CD14-positive monocyte (primary cell): ENCODE results near the gene GGA3. TPM values are rescaled to one million over a fixed set of nuclear protein-coding genes. Genes with fewer than 3 reads are reported as not detected.

Experiments
- DNase-seq, 3 donors: peaks; one replicate each; pipeline ENCODE4 v3.0.0-alpha.2; 2011 to 2022
- H2AFZ ChIP-seq: 2 replicates; pipeline ENCODE4 v1.6.0; 2012; ENCODE audit warnings: mild to moderate bottlenecking, low read depth, low read length, inconsistent platforms; ENCODE audit not compliant: insufficient read depth, poor library complexity, severe bottlenecking
- H3K27ac ChIP-seq, 2 donors: 1 replicate in 1 of 2; 2 replicates in 1 of 2; pipeline ENCODE4 v1.5.1; 2012 to 2013; ENCODE audit warnings: low read length in 2 of 2, control low read depth in 1 of 2, inconsistent platforms in 1 of 2, low read depth in 1 of 2, mild to moderate bottlenecking in 1 of 2
- H3K27me3 ChIP-seq, 2 donors: one replicate each; pipeline versions ENCODE4 v1.6.0 to v1.6.1; 2011 to 2013; ENCODE audit warnings: low read length in 2 of 2; ENCODE audit not compliant: control insufficient read depth in 2 of 2, insufficient read depth in 2 of 2
- H3K36me3 ChIP-seq, 2 donors: replicated peaks in 1 of 2; 1 replicate in 1 of 2; 2 replicates in 1 of 2; pipeline versions ENCODE4 v1.5.1 to v1.6.1; 2012 to 2013; ENCODE audit warnings: low read length in 2 of 2, control low read depth in 1 of 2, inconsistent platforms in 1 of 2, mild to moderate bottlenecking in 1 of 2; ENCODE audit not compliant: insufficient read depth in 2 of 2, control insufficient read depth in 1 of 2
- H3K4me1 ChIP-seq, 2 donors: 1 replicate in 1 of 2; 2 replicates in 1 of 2; pipeline versions ENCODE4 v1.5.1 to v1.6.1; 2012 to 2013; ENCODE audit warnings: low read length in 2 of 2, control low read depth in 1 of 2, inconsistent platforms in 1 of 2, mild to moderate bottlenecking in 1 of 2, moderate library complexity in 1 of 2; ENCODE audit not compliant: insufficient read depth in 2 of 2, control insufficient read depth in 1 of 2
- H3K4me2 ChIP-seq: replicated peaks from 2 replicates; pipeline ENCODE3; 2012; ENCODE audit warnings: low read length, moderate library complexity, mild to moderate bottlenecking; ENCODE audit not compliant: poor library complexity, severe bottlenecking; ENCODE audit errors: extremely low read depth
- H3K4me3 ChIP-seq, 3 experiments: fragments of 200-600 bp in 1 of 3; sonication (generic) in 1 of 3; replicated peaks in 1 of 3; 1 replicate in 2 of 3; 2 replicates in 1 of 3; pipeline ENCODE4 v1.5.1; 2011 to 2013; ENCODE audit warnings: low read length in 3 of 3, mild to moderate bottlenecking in 3 of 3, control low read depth in 2 of 3, low read depth in 2 of 3, inconsistent platforms in 1 of 3, moderate library complexity in 1 of 3
- H3K79me2 ChIP-seq: 2 replicates; pipeline ENCODE4 v1.6.0; 2012; ENCODE audit warnings: mild to moderate bottlenecking, control low read depth, inconsistent platforms, low read length, moderate library complexity; ENCODE audit not compliant: insufficient read depth
- H3K9ac ChIP-seq: 2 replicates; pipeline ENCODE4 v1.6.0; 2017; ENCODE audit warnings: low read length, mild to moderate bottlenecking; ENCODE audit not compliant: insufficient read depth, poor library complexity, severe bottlenecking
- H3K9me3 ChIP-seq, 2 donors: replicated peaks in 1 of 2; 1 replicate in 1 of 2; 2 replicates in 1 of 2; pipeline versions ENCODE4 v1.5.1 to v1.6.1; 2012 to 2013; ENCODE audit warnings: low read length in 2 of 2, control low read depth in 1 of 2; ENCODE audit not compliant: control insufficient read depth in 1 of 2, insufficient read depth in 1 of 2
- H4K20me1 ChIP-seq: 2 replicates; pipeline ENCODE4 v1.6.0; 2012; ENCODE audit warnings: mild to moderate bottlenecking, low read length, control low read depth, moderate library complexity; ENCODE audit not compliant: insufficient read depth
- H3K27ac Mint-ChIP-seq, 7 donors: one replicate each; pipeline ENCODE4 v1.8.0; 2020; ENCODE audit warnings: mild to moderate bottlenecking in 7 of 7, mixed read lengths in 7 of 7, moderate library complexity in 6 of 7, inconsistent platforms in 2 of 7
- H3K27me3 Mint-ChIP-seq, 3 donors: one replicate each; pipeline ENCODE4 v1.8.0; 2021 to 2022; ENCODE audit warnings: low read depth in 3 of 3, mild to moderate bottlenecking in 3 of 3, mixed read lengths in 3 of 3, moderate library complexity in 3 of 3, inconsistent platforms in 1 of 3
- H3K36me3 Mint-ChIP-seq, 2 donors: one replicate each; pipeline ENCODE4 v1.8.0; 2020; ENCODE audit warnings: mixed read lengths in 2 of 2, inconsistent platforms in 1 of 2, mild to moderate bottlenecking in 1 of 2
- H3K4me1 Mint-ChIP-seq: one replicate; pipeline ENCODE4 v1.8.0; 2020; ENCODE audit warnings: mild to moderate bottlenecking, mixed read lengths
- H3K4me3 Mint-ChIP-seq, 2 donors: one replicate each; pipeline ENCODE4 v1.8.0; 2020; ENCODE audit warnings: mild to moderate bottlenecking in 2 of 2, mixed read lengths in 2 of 2, moderate library complexity in 1 of 2
- H3K9me3 Mint-ChIP-seq, 7 donors: one replicate each; pipeline ENCODE4 v1.8.0; 2020 to 2022; ENCODE audit warnings: mixed read lengths in 7 of 7, mild to moderate bottlenecking in 6 of 7, moderate library complexity in 6 of 7, inconsistent platforms in 2 of 7
- CTCF ChIP-seq: fragments of 200-600 bp; IDR thresholded peaks from one replicate; pipeline ENCODE4 v1.8.0; 2022; ENCODE audit warnings: antibody characterized with exemption, mild to moderate bottlenecking
- WGBS: methylation state at CpG from one replicate; pipeline ENCODE4 v1.1.5; 2013; ENCODE audit warnings: missing lambda C conversion rate; ENCODE audit not compliant: insufficient coverage; 5-methylcytosine and 5-hydroxymethylcytosine counted together
- intact Hi-C, 2 donors: fragments of 100-400 bp; cut with micrococcal nuclease; formaldehyde crosslinking; loops; one replicate each; pipeline versions ENCODE4 v1.15.0 to v1.15.1; 2023
- polyA plus RNA-seq, 3 donors: library from polyadenylated mRNA; depleted of rRNA in 1 of 3; unstranded in 2 of 3; stranded (reverse) in 1 of 3; fragments of 300-500 nt in 2 of 3; fragments of >200 nt in 1 of 3; fragmentation: Illumina TruSeq in 2 of 3; gene quantifications; 1 replicate in 2 of 3; 2 replicates in 1 of 3; pipeline ENCODE4 v1.2.3, GENCODE V29; 2012 to 2021

Gene GGA3
- polyA plus RNA-seq, 3 donors, result 4.3 to 162 (median 15.7) TPM

GRCh38 chr17:75252039-75252816 lies 9.2 kb downstream of the GGA3 start:
- Mint-ChIP-seq H3K27me3 (no peaks in the 10 kb centered on the region), H3K36me3 (peaks cover 13 to 19% of the 10 kb centered on the region in 2 donors), H3K4me3 (no peak overlapping the region), H3K4me1 (peaks cover 75% of the 10 kb centered on the region), H3K27ac (peak overlapping the region; percentile 60 to 87 (median 82)), H3K9me3 (no peaks in the 10 kb centered on the region)
- DNase-seq, result no peak
- Histone ChIP-seq H3K4me1 (peaks cover 38 to 40% of the 10 kb centered on the region in 2 donors), H3K9ac (no peak overlapping the region), H3K79me2 (peaks cover 70% of the 10 kb centered on the region), H2AFZ (no peak overlapping the region), H3K27me3 (no peaks in the 10 kb centered on the region), H3K4me2 (peak overlapping the region; percentile 30), H3K9me3 (no peaks in the 10 kb centered on the region), H3K36me3 (peaks cover 2 to 9% of the 10 kb centered on the region in 2 donors), H3K4me3 (peak overlapping the region in 1 of 3 experiments; percentile 34), H4K20me1 (peaks cover 46% of the 10 kb centered on the region), H3K27ac (peak overlapping the region; percentile 53 to 77)
- TF ChIP-seq CTCF, result no peak
- intact Hi-C loops, result no loop called here
- 100% methylated on average over 2 of the region's 8 CpGs for WGBS

GRCh38 chr17:75250009-75250471 lies 11.4 kb downstream of the GGA3 start:
- intact Hi-C loops, result no loop called here
- Histone ChIP-seq H3K9me3 (no peaks in the 10 kb centered on the region), H4K20me1 (peaks cover 66% of the 10 kb centered on the region), H3K9ac (no peak overlapping the region), H3K79me2 (peaks cover 84% of the 10 kb centered on the region), H3K4me2 (peak overlapping the region; percentile 15), H2AFZ (peak overlapping the region; percentile 18), H3K4me3 (no peak overlapping the region), H3K27ac (peak overlapping the region; percentile 45 to 49), H3K4me1 (peaks cover 35 to 47% of the 10 kb centered on the region in 2 donors), H3K27me3 (no peaks in the 10 kb centered on the region), H3K36me3 (peaks cover 19 to 29% of the 10 kb centered on the region in 2 donors)
- WGBS, result 38% methylated on average over 10 of the region's 11 CpGs
- H3K27ac Mint-ChIP-seq, result peak overlapping the region; percentile 74 to 89 (median 79)
- no peaks in the 10 kb centered on the region for H3K27me3 Mint-ChIP-seq
- peak overlapping the region; percentile 59 to 75 for H3K4me3 Mint-ChIP-seq
- no peak for TF ChIP-seq CTCF
- peak in 2 of 3 donors; percentile 42 to 54 for DNase-seq
- H3K9me3 Mint-ChIP-seq, result no peaks in the 10 kb centered on the region
- peaks cover 32 to 41% of the 10 kb centered on the region in 2 donors for H3K36me3 Mint-ChIP-seq
- H3K4me1 Mint-ChIP-seq, result peaks cover 67% of the 10 kb centered on the region
